SJSA1 (cell line): ENCODE results near the gene GNB5. TPM values are rescaled to one million over a fixed set of nuclear protein-coding genes. Genes with fewer than 3 reads are reported as not detected.

Experiments
- DNase-seq, 2 experiments: peaks; one replicate each; pipeline ENCODE4 v3.0.0-alpha.2; 2015 to 2020; ENCODE audit warnings: low spot score in 2 of 2, low read depth in 1 of 2
- H3K27ac ChIP-seq: fragments of 250-450 bp; sonication (Bioruptor Pico); 2 replicates; pipeline ENCODE4 v1.5.1; 2020; ENCODE audit warnings: mild to moderate bottlenecking, moderate library complexity
- H3K27me3 ChIP-seq: fragments of 250-450 bp; sonication (Bioruptor Pico); replicated peaks from 2 replicates; pipeline ENCODE4 v1.5.1; 2020; ENCODE audit warnings: mild to moderate bottlenecking, moderate library complexity
- H3K36me3 ChIP-seq: fragments of 250-450 bp; sonication (Bioruptor Pico); 2 replicates; pipeline ENCODE4 v1.5.1; 2020; ENCODE audit warnings: mild to moderate bottlenecking
- H3K4me1 ChIP-seq: fragments of 250-450 bp; sonication (Bioruptor Pico); replicated peaks from 2 replicates; pipeline ENCODE4 v1.6.1; 2021; ENCODE audit warnings: mild to moderate bottlenecking
- H3K4me3 ChIP-seq: fragments of 250-450 bp; sonication (Bioruptor Pico); 2 replicates; pipeline ENCODE4 v1.5.1; 2020; ENCODE audit warnings: mild to moderate bottlenecking
- H3K9me3 ChIP-seq: fragments of 250-450 bp; sonication (Bioruptor Pico); replicated peaks from 2 replicates; pipeline ENCODE4 v1.5.1; 2020; ENCODE audit warnings: mild to moderate bottlenecking
- total RNA-seq: library from RNA; depleted of rRNA; stranded (reverse); fragments of >200 nt; shearing (Covaris generic); gene quantifications from 2 replicates; pipeline ENCODE4 v1.2.3, GENCODE V29; 2014

The GNB5 gene
- total RNA-seq, 1 experiment from 2014 or later, result 58.9 TPM

DNA sequence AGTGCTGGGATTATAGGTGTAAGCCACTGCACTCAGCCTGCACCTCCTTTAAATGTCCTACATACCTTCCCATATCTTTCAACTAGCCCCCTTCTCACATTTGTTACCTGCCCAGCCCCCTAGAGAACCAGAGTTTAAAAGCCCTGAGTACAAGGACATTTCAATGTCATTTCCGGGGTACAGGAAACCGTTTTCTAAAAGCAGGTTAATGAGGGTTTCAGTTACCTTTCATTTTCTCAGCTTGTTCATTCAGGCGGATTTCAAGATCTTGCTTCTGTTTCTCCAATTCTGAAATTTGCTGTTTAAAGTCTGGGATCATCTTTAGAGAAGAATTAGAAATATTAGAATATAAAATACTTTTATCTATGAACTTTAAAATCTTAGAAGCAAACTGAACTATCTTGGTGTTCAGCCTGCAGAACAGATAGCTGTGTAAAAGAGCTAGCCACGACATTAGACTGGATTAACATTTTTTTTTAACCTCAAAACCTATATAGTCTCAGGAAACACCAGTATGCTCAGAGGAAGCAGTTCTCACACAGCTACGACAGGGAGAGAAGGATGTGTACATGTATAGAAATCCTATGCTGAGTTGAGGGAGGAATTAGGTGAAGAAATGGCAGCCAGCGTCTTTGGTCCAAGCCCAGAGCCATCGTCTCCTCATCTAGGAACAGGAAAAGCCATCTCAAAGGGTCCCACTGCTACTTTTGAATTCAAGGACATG lies 29.9 kb upstream of the GNB5 start:
- H3K4me3 ChIP-seq, result no peak overlapping the region
- H3K27me3 ChIP-seq, result no peaks in the 10 kb centered on the region
- no peaks in the 10 kb centered on the region for H3K36me3 ChIP-seq
- H3K4me1 ChIP-seq, result peaks cover 31% of the 10 kb centered on the region
- DNase-seq, result no peak
- no peak overlapping the region for H3K27ac ChIP-seq
- H3K9me3 ChIP-seq, result no peaks in the 10 kb centered on the region

DNA sequence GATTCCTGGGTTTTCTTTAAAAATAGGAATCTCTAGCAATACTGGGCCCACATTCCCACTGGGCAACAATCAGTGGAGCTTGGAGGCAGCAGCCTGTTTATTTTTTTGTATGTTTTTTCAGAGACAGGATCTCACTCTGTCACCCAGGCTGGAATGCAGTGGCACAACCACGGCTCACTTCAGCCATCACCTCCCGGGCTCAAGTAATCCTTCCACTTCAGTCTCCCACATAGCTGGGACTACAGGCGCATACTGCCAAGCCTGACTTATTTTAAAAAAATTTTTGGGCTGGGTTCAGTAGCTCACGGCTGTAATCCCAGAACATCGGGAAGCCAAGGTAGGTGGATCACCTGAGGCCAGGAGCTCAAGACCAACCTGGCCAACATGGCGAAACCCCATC lies 29.1 kb upstream of the GNB5 start:
- no peaks in the 10 kb centered on the region for H3K27me3 ChIP-seq
- peak; percentile 67 to 72 for DNase-seq
- H3K36me3 ChIP-seq, result no peaks in the 10 kb centered on the region
- H3K27ac ChIP-seq, result no peak overlapping the region
- peaks cover 31% of the 10 kb centered on the region for H3K4me1 ChIP-seq
- no peaks in the 10 kb centered on the region for H3K9me3 ChIP-seq
- H3K4me3 ChIP-seq, result no peak overlapping the region

DNA sequence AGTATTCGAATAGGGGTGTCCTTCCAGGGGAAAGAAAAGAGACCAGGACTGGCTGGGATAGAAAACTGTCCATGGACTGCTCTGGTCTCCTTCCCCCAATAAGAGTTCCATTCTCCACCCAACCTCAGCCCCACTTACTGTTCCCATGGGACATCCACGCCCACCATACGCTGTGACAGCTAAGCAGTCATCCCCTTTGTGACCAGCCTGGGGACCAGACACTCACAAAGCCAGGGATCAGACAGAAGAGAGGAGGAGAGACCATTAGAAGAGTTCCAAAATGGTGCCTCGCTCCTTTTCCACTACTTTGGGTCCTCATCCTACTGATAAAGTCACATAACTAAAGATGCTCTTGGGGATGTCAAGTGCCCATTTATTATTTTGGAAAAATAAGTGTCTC lies 27.6 kb upstream of the GNB5 start:
- no peaks in the 10 kb centered on the region for H3K27me3 ChIP-seq
- H3K4me1 ChIP-seq, result peaks cover 30% of the 10 kb centered on the region
- no peak overlapping the region for H3K4me3 ChIP-seq
- H3K9me3 ChIP-seq, result no peaks in the 10 kb centered on the region
- H3K36me3 ChIP-seq, result no peaks in the 10 kb centered on the region
- DNase-seq, result no peak
- no peak overlapping the region for H3K27ac ChIP-seq

DNA sequence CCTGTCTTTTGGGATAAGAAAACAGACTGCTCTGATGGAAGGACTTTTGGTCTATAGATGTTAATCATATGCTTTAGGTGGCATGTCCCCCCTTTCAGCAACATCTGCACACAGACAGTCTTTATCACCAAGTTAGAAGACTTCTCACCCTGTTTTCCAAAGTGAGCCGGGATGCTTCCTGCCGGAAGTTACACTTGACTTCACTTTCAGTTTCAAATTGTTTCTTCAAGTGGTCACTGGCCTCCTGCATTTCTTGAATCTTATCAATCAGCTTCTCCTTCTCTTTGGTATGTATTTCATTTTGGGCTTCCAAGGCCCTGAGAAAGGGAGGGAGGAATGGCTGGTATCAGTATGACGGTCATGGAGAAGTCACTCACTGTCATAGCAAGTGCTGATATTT lies 27.2 kb upstream of the GNB5 start:
- DNase-seq, result no peak
- no peak overlapping the region for H3K4me3 ChIP-seq
- H3K4me1 ChIP-seq, result peaks cover 34% of the 10 kb centered on the region
- no peaks in the 10 kb centered on the region for H3K27me3 ChIP-seq
- no peaks in the 10 kb centered on the region for H3K9me3 ChIP-seq
- no peaks in the 10 kb centered on the region for H3K36me3 ChIP-seq
- no peak overlapping the region for H3K27ac ChIP-seq

DNA sequence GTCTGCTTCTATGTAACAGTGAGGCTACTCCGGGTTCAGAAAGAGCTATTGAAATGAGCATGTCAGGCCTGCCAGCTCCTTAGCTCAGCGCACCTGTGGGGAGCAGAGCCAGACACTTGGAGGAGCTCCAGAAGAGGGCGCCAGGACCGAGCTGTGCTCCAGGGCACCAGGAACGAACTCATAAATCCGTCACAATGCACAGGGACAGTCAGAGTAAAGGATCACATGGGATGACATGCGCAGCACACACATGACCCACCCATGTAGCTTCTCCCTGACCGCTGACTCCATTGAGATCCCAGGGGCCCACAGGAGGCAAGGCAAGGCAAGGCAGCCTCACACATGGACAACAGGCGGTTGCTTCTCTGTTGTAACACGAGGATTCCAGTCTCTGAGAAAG lies 26.0 kb upstream of the GNB5 start:
- DNase-seq, result no peak
- H3K27ac ChIP-seq, result no peak overlapping the region
- no peaks in the 10 kb centered on the region for H3K36me3 ChIP-seq
- no peaks in the 10 kb centered on the region for H3K9me3 ChIP-seq
- no peaks in the 10 kb centered on the region for H3K27me3 ChIP-seq
- H3K4me1 ChIP-seq, result peaks cover 34% of the 10 kb centered on the region
- no peak overlapping the region for H3K4me3 ChIP-seq

DNA sequence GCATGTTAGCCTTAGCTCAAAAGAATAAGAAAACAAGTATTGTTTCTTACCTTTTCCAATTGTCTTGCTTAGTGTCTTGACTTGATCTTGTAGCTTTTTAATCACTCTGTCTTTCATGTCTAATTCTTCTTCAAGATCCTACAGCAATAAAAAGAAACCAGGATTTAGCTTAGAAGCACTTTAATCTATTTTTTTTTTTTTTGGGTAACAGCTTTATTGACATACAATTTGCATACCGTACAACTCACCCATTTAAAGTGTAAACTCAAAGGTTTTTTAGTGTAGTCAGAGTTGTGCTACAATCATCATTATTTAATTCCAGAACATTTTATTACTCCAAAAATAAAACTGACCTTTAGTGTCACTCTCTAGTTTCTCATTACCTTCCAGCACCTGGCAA lies 23.4 kb upstream of the GNB5 start:
- H3K27me3 ChIP-seq, result no peaks in the 10 kb centered on the region
- no peak for DNase-seq

DNA sequence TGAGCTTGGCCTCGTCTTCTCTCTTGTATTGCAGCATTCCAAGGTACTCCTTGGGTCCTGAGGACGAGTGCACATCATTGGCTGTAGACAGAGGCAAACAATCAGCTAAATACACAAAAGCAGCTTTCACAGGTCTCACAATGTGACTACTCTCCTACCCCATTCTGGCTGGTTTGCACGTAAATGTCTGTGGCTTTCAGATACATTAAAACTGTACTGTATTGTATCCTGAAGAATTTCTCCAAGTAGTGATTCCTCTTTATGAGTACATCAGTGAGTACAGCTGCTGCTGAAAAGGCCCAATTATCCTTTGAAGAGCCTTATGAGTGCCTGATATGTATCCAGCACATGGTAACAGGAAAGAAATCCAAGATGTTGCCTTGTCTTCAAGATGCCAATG lies 22.0 kb upstream of the GNB5 start:
- no peak for DNase-seq
- H3K36me3 ChIP-seq, result no peaks in the 10 kb centered on the region
- peaks cover 14% of the 10 kb centered on the region for H3K4me1 ChIP-seq
- no peaks in the 10 kb centered on the region for H3K27me3 ChIP-seq
- H3K27ac ChIP-seq, result no peak overlapping the region
- H3K4me3 ChIP-seq, result no peak overlapping the region
- H3K9me3 ChIP-seq, result no peaks in the 10 kb centered on the region

More for the DNA sequence above, 23.4 kb upstream of the GNB5 start:
- Histone ChIP-seq H3K36me3 (no peaks in the 10 kb centered on the region), H3K4me3 (no peak overlapping the region), H3K9me3 (no peaks in the 10 kb centered on the region), H3K4me1 (peaks cover 22% of the 10 kb centered on the region), H3K27ac (no peak overlapping the region)

DNA sequence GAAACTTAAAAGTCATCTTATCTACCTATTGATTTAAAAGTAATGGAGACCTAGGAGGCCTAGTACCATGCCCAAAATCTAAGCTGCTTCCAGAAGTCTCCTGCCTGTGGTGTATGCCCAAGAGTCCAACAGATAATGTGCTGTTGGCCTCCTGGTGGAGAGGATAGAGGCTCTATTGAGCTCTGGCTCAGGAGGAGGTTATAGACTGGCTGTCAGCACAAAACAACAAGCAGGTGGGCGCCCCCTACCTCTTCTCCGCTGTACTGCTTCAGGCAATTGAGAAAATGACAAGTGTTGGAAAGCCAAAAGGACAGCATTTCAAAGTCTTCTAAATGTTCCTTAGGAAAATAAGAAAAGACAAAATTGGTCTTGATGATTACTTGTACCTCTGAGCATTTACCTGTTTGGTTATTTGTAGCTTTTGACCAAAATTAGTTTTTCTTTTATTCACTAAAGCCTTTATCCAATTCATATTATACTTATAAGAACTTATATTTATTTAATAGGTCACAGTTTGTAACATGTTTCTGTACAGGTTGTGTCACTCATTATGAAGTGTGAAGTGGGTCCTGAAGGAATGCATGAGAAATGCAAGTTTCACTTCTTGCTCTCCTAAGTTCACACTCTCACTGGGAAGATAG lies 17.2 kb upstream of the GNB5 start:
- H3K4me3 ChIP-seq, result no peak overlapping the region
- H3K9me3 ChIP-seq, result no peaks in the 10 kb centered on the region
- no peak overlapping the region for H3K27ac ChIP-seq
- peaks cover under 1% of the 10 kb centered on the region; the same call in 1 of the 2 replicates for H3K4me1 ChIP-seq
- DNase-seq, result peak; percentile 53 to 75
- H3K27me3 ChIP-seq, result no peaks in the 10 kb centered on the region
- no peaks in the 10 kb centered on the region for H3K36me3 ChIP-seq

DNA sequence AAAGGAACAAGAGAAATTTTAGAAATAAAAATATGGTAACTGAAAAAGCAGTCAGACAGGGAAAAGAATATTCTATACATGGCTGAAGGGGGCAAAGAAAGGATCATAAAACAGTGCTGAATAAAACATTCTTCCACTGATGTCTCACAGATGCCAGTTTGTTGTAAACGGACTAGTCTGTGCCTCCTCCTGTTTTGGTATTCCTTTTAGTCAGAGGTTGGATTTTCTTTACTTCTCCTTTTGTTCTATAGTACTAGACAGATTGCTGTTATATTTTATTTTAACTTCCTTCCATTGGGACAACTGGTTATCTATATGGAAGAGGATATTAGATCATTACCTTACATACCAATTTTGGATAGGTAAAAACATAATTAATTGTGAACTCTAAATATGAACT lies 16.0 kb upstream of the GNB5 start:
- Histone ChIP-seq H3K4me3 (no peak overlapping the region), H3K36me3 (no peaks in the 10 kb centered on the region), H3K27ac (no peak overlapping the region), H3K27me3 (no peaks in the 10 kb centered on the region), H3K4me1 (no peaks in the 10 kb centered on the region), H3K9me3 (no peaks in the 10 kb centered on the region)
- DNase-seq, result no peak

DNA sequence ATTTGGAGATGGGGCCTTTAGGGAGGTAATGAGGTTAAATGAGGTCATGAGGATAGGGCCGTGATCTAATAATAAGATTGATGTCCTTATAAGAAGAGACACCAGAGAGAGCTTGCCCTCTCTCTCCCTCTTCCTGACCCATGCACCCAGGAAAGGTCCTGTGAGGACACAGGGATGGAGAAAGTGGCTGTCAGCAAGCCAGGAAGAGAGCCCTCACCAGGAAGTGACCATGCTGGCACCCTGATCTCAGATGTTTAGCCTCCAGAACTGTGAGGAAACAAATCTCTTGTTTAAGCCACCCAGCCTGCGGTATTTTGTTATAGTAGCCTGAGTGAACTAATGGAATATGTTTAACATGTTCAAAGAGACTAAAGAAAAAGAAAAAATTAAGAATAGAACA lies 15.3 kb upstream of the GNB5 start:
- Histone ChIP-seq H3K27ac (no peak overlapping the region), H3K4me3 (no peak overlapping the region), H3K9me3 (no peaks in the 10 kb centered on the region), H3K36me3 (no peaks in the 10 kb centered on the region), H3K4me1 (no peaks in the 10 kb centered on the region), H3K27me3 (no peaks in the 10 kb centered on the region)
- no peak for DNase-seq

DNA sequence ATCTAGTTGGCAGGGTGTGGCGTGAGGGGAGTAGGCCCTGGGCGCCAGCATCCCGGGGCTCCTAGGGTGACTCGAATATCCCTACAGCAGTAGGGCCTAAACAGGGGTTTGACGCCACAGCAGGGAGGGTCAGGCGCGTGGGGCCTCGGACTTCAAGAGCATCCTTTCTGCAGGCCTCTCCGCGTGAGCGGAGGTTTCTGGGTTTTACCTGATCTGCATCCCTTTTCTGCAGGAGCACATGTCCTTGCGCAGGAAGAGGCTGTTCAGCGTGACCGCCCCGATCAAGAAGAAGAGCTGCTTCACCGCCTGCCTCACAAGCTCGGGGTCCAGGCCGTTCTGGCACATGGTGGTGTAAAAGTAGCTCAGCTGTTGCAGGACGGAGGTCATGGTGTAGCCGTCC lies 13.5 kb upstream of the GNB5 start:
- DNase-seq, result no peak
- Histone ChIP-seq H3K4me3 (no peak overlapping the region), H3K27ac (no peak overlapping the region), H3K27me3 (no peaks in the 10 kb centered on the region), H3K36me3 (no peaks in the 10 kb centered on the region), H3K4me1 (no peaks in the 10 kb centered on the region), H3K9me3 (no peaks in the 10 kb centered on the region)

DNA sequence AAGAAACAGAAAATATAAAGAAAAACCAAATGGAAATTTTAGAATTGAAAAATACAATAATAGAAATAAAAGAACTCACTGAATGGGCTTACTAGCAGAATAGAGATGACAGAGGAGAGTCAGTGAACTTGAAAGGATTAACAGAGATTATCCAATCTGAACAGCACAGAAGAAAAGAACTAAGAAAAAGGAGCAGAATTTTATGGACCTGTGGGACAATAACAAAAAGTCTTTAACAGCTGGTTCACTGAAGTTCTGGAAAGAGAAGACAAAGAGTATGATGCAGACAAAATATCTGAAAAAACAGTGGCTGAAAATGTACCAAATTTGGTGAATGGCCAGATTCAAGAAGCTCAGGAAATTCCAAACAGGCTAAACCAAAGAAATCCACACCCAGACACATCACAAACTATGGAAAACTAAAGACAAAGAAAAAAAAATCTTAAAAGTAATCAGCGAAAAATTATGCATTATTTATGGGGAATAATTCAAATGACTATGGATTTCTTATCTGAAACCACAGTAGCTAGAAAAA lies 9.7 kb upstream of the GNB5 start:
- no peak for DNase-seq
- Histone ChIP-seq H3K27ac (no peak overlapping the region), H3K4me3 (no peak overlapping the region), H3K27me3 (no peaks in the 10 kb centered on the region), H3K9me3 (no peaks in the 10 kb centered on the region), H3K36me3 (no peaks in the 10 kb centered on the region), H3K4me1 (no peaks in the 10 kb centered on the region)

DNA sequence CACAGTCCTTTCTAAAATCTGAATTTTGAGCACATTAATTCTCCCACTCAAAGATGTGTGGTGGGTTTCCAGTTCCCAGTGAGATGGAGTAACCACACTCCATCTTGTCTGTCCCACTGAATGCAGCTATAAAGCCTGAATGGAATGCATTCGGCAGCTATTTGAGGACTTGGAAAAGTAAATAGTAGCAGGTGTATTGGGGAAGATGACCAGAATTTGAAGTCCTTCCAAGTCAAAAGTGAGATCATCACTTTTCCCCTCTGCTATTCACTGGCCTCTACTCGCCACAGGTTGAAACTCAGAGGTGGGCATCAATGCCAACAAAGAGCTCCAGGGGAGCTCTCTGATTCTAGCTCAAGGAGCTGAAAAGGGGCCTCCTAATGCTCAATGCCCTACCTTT lies 8.1 kb upstream of the GNB5 start:
- Histone ChIP-seq H3K36me3 (no peaks in the 10 kb centered on the region), H3K9me3 (no peaks in the 10 kb centered on the region), H3K4me1 (no peaks in the 10 kb centered on the region), H3K4me3 (no peak overlapping the region), H3K27ac (no peak overlapping the region), H3K27me3 (no peaks in the 10 kb centered on the region)
- DNase-seq, result no peak

DNA sequence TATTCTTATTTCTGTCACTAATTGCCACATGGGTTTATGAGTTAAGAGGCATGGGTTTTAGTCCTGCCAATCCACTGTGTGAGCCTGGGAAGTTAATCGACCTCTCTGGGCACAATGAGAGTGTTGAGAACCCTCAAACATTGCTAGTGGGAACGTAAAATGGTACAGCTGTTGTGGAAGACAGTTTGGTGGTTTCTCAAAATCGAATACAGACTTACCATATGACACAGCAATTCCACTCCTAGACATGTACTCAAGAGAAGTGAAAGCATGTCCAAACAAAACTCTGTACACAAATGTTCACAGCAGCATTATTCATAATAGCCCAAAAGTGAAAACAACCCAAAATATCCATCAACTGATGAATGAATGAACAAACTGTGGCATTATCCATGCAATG lies 5.7 kb upstream of the GNB5 start:
- no peak overlapping the region for H3K4me3 ChIP-seq
- no peak overlapping the region for H3K27ac ChIP-seq
- H3K27me3 ChIP-seq, result no peaks in the 10 kb centered on the region
- no peaks in the 10 kb centered on the region for H3K4me1 ChIP-seq
- no peaks in the 10 kb centered on the region for H3K9me3 ChIP-seq
- H3K36me3 ChIP-seq, result no peaks in the 10 kb centered on the region
- no peak for DNase-seq
